Measurements from ENCODE around the gene TP53TG5. TPM values are rescaled to one million over a fixed set of nuclear protein-coding genes. Genes with fewer than 3 reads are reported as not detected.

TP53TG5 gene
- 1 to 10 TPM in 1 of 4 donors, not detected in 3; 1.9 TPM for total RNA-seq

DNA sequence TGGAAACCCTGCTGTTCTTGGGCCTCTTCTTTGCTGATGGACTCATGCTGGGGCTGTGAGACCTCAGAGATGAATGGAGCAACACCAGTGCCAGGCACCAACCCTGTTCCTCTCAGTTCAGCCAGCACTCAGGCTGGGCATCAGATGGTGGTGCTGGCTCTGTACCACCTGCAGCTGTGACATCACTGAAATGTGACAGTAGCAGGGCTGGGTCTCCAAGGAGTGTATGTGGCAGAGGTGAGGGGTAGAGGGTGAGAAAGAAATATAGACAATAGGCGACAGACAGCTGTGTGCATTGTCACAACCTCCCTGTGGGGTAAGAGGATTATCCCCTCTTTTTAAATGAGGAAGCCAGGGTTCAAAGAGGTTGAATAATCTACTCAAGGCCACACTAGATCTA is at the start of gene TP53TG5:
Gene TP53TG5 (minus strand): TSS at position 135 of the 400 bp plus-strand sequence. CDS start 89 bp downstream, at position 46.
- no peak for DNase-seq
- no peak within 1 kb of the TSS for H3K4me3 ChIP-seq
- no peaks in the 10 kb centered on the region for H3K4me1 ChIP-seq
- TF ChIP-seq, protein P1, sequence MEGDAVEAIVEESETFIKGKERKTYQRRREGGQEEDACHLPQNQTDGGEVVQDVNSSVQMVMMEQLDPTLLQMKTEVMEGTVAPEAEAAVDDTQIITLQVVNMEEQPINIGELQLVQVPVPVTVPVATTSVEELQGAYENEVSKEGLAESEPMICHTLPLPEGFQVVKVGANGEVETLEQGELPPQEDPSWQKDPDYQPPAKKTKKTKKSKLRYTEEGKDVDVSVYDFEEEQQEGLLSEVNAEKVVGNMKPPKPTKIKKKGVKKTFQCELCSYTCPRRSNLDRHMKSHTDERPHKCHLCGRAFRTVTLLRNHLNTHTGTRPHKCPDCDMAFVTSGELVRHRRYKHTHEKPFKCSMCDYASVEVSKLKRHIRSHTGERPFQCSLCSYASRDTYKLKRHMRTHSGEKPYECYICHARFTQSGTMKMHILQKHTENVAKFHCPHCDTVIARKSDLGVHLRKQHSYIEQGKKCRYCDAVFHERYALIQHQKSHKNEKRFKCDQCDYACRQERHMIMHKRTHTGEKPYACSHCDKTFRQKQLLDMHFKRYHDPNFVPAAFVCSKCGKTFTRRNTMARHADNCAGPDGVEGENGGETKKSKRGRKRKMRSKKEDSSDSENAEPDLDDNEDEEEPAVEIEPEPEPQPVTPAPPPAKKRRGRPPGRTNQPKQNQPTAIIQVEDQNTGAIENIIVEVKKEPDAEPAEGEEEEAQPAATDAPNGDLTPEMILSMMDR (IDR thresholded peaks at IDR 0.05) = no peak
- no peak for TF ChIP-seq POLR2A (IDR thresholded peaks at IDR 0.05)
- intact Hi-C loops (cut with DNase I; ENCODE audit: low total_unique reads) = no loop called here
- H3K27ac ChIP-seq = no peak within 1 kb of the TSS
- H3K36me3 ChIP-seq = no peaks in the 10 kb centered on the region
- no peaks in the 10 kb centered on the region for H3K9me3 ChIP-seq
- no peaks in the 10 kb centered on the region for H3K27me3 ChIP-seq

DNA sequence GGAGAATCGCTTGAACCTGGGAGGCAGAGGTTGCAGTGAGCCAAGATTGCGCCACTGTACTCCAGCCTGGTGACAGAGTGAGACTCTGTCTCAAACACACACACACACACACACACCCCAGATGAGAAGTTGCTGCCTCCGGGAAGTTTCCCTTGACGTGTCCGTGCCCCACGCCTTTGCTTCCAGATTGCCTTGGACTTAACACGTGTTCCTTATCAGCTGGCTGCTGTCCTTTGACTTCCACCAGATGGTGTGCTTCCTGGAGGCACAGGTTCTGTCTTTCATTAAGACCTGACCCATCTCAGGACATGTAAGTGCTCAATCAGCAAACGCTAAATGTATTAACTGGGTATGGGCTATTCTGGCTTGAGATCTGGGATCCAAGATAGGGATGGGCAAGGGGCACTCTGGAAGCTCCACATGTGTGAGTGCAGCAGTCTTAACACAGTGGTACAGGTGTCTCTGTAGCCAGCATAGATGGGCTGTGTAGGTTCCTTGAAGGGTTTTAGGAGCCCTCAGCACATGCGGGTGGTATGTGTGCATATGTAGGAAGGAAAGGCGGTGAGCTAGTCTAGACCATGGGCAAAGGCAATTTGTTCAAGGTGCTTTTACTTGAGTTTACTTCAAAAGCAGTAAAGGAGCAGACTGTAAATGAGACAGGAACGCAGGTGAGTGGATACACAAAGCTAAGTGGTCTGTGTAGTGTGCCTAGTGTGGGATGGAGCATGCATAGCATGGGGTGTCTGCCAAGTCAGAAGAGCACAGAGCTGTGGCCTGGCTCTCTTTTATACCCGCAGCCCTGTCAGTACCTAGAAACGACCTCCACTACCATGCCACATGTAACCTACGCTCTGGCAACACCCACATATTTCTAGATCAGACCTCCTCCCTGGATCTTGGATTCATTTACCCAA is 49.4 kb upstream of the TP53TG5 start:
- no peaks in the 10 kb centered on the region for H3K9me3 ChIP-seq
- intact Hi-C loops (cut with DNase I; ENCODE audit: low total_unique reads) = no loop called here
- TF ChIP-seq POLR2A (IDR thresholded peaks at IDR 0.05) = no peak
- TF ChIP-seq, protein P1 (IDR thresholded peaks at IDR 0.05) = no peak
- no peaks in the 10 kb centered on the region for H3K27me3 ChIP-seq
- H3K36me3 ChIP-seq = no peaks in the 10 kb centered on the region
- no peak overlapping the region for H3K27ac ChIP-seq
- H3K4me1 ChIP-seq = no peaks in the 10 kb centered on the region
- DNase-seq = no peak
- H3K4me3 ChIP-seq = no peak overlapping the region

DNA sequence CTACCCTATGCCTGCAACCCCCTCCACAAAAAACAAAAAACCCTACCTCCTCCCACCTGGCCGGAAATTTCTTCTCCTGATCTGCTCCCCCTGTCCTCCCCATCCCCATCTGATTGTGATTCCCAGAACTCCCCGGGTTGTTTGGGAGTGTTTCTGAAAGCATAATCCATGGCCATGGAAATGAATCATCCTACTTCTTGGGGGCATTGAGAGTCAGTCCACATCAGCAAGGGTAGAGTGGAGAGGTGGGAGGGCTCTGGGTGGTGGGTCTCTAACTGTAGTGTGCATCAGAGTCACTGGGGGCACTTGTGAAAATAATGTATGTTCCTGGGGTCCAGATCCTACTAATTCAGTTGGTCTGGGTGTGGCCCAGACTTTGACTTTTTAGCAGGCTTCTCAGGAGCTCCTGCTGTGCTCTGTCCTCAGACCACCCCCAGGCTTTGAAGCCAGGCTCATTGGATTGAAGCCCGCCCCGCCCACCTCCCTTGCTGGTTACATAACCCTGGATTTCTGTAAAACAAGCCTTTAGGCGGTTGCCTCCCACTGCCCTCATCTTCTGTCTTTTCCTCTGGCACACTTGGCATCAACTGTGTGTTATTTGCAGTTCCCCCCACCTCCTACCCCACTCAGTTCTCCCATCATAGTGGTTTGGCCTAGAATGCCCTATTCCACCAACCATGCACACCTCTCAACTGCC is 48.3 kb upstream of the TP53TG5 start:
- no peak for TF ChIP-seq POLR2A (IDR thresholded peaks at IDR 0.05)
- TF ChIP-seq, protein P1 (IDR thresholded peaks at IDR 0.05) = no peak
- Histone ChIP-seq H3K4me1 (no peaks in the 10 kb centered on the region), H3K27ac (no peak overlapping the region), H3K4me3 (no peak overlapping the region), H3K36me3 (no peaks in the 10 kb centered on the region), H3K27me3 (no peaks in the 10 kb centered on the region), H3K9me3 (no peaks in the 10 kb centered on the region)
- no peak for DNase-seq
- intact Hi-C loops (cut with DNase I; ENCODE audit: low total_unique reads) = no loop called here

DNA sequence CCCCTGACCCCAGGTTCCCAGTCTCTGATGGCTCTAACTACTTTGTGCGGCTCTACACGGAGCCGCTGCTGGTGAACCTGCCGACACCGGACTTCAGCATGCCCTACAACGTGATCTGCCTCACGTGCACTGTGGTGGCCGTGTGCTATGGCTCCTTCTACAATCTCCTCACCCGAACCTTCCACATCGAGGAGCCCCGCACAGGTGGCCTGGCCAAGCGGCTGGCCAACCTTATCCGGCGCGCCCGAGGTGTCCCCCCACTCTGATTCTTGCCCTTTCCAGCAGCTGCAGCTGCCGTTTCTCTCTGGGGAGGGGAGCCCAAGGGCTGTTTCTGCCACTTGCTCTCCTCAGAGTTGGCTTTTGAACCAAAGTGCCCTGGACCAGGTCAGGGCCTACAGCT is 47.4 kb upstream of the TP53TG5 start:
- Histone ChIP-seq H3K9me3 (no peaks in the 10 kb centered on the region), H3K27ac (no peak overlapping the region), H3K36me3 (no peaks in the 10 kb centered on the region), H3K4me1 (no peaks in the 10 kb centered on the region), H3K4me3 (no peak overlapping the region), H3K27me3 (no peaks in the 10 kb centered on the region)
- no peak for TF ChIP-seq POLR2A (IDR thresholded peaks at IDR 0.05)
- TF ChIP-seq, protein P1 (IDR thresholded peaks at IDR 0.05) = no peak
- DNase-seq = no peak
- intact Hi-C loops (cut with DNase I; ENCODE audit: low total_unique reads) = no loop called here

DNA sequence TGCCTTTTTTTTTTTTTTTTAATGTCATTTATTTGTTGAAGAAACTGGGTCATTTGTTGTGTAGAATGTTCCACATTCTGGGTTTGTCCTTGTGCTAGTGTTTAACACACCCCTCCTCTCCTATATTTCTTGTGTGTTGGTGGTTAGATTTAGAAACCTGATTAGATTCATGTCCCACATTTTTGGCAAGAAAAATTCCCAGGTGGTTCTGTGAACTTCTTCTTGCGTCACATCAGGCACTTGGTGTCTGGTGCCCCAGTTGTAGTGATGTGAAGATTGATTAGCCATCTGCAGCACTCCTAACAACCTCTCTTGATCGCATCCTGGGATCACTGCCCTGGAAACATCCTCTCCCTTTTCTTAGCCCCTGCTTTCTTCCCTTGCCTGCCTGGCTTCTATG is 45.6 kb upstream of the TP53TG5 start:
- no peak overlapping the region for H3K27ac ChIP-seq
- intact Hi-C loops (cut with DNase I; ENCODE audit: low total_unique reads) = no loop called here
- no peak for TF ChIP-seq POLR2A (IDR thresholded peaks at IDR 0.05)
- TF ChIP-seq, protein P1 (IDR thresholded peaks at IDR 0.05) = no peak
- no peaks in the 10 kb centered on the region for H3K27me3 ChIP-seq
- no peak overlapping the region for H3K4me3 ChIP-seq
- H3K4me1 ChIP-seq = no peaks in the 10 kb centered on the region
- no peaks in the 10 kb centered on the region for H3K9me3 ChIP-seq
- H3K36me3 ChIP-seq = no peaks in the 10 kb centered on the region
- DNase-seq = no peak

Measured in uterus (tissue), 4 donors.